Hematopoietic multipotent progenitor cell treated with erythropoietin and hydrocortisone succinate and interleukin-3 and kit ligand, for 15 days (in vitro differentiated cells): ENCODE results near the gene ASF1A.
"Not testable (repeated sequence)": the region's sequence is repeated elsewhere in the genome, so short reads cannot be mapped to it uniquely, and the experiment has no call there.

Source experiments
- DNase-seq: peaks from one replicate; pipeline ENCODE4 v3.0.0-alpha.2; 2015; ENCODE audit warnings: low spot score

The ASF1A gene

GRCh38 chr6:118893807-118894424, at the start of gene ASF1A:
Gene ASF1A, plus strand, starts transcription at chr6:118894152. Its CDS starts 262 bp downstream, at chr6:118894414.
- DNase-seq, result peak; percentile 95

DNA sequence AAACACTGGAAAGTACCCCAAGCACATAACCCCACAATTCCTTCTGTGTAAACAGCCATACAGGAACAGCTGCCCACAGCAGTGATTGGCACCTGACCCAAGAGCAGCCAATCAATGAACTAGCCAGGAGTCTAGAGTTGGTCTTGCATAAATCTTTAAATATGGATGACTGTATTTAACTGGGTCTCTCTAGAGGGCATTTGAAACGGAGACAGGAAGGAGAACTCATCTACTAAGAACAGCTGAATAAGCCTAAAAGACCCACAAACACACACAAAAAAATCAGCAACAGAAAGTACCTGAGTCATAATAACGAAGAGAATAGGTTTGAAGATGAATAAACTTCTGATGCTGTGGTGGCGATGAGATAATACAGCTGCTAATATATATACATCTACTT, 49.0 kb upstream of the ASF1A start:
- no peak for DNase-seq

- DNase-seq, result no peak
Measured at GRCh38 chr6:118853408-118853807, 40.5 kb upstream of the ASF1A start.

GRCh38 chr6:118856301-118856700, 37.7 kb upstream of the ASF1A start:
- no peak for DNase-seq

DNA sequence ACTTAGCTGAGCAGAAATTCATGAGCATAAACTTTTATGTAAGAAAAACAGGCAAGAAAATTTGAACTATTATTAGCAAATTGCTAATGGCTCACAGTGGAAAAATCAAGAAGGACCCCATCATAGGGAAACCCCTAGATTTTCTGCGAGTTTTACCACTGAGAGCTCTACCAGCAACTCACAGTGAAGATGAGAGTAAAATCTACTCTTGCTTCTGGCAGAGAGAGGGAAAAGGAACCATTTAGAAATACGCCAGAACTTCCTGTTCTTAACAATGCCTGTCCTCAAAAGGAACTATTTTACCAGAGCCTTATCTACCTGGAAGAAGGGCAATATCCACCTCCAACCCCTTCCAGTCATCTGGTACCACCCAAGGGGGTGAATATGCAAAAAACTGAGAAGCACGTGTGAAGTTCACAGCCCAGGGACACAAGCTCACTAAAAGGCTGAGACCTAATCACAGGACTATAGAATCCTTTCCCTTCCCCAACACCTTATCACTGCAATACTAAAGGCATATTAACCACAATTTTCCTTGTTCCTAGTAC, 34.4 kb upstream of the ASF1A start:
- DNase-seq, result no peak

DNA sequence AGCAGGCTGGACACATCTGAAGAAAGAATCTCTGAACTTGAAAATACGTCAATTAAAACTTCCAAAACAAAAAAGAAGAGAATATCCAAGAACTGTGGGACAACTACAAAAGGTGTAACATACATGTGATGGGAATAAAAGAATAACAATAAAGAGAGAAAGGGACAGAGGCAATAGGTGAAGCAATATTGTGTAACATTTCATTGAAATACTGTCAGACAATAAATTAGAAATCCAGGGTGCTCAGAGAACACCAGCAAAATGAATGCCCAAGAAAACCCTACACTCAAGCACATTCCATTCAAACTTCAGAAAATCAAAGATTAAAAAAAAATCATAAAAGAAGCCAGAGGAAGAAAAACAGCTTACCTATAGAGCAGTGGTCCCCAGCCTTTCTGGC, 33.6 kb upstream of the ASF1A start:
- no peak for DNase-seq

- DNase-seq, result no peak
Measured at GRCh38 chr6:118860880-118861279, 33.1 kb upstream of the ASF1A start.

GRCh38 chr6:118862443-118862842, 31.5 kb upstream of the ASF1A start:
- no peak for DNase-seq

DNA sequence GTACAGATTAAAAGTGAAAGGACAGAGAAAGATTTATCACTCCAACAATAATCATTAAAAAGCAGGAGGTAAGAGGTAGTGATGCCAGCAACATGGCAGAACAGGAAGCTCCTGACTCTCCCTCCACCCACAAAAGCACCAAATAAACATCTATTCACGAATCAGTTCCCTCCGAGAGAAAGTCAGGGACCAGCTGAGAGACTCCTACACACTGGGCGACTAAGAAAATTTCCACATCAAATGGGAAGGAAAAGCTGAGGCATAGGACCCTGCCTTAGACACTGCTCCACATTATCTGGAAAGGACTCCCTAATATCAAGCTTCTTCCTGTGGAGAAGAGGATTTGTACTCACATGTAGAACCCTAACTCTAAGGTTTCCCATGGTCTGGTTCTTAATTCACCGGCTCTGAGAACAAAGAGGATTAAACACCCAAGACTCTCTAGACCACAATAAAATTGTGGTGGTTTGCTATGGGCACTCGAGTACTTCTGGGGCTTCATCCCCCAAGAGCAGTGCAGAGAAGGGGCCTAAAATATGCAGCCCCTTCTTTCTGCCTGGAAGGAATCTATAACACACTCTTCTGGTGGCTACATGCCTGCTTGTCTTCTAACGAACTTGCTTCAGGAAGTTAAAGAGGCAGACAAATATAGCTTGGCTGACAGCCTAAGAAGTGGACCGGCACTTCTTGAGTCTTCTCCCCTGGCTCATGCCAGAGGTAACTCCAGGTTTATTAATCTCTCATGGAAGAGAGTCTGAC, 29.4 kb upstream of the ASF1A start:
- DNase-seq, result no peak

GRCh38 chr6:118865100-118865391, 28.9 kb upstream of the ASF1A start:
- no peak for DNase-seq

- no peak for DNase-seq
Measured at GRCh38 chr6:118867181-118867580, 26.8 kb upstream of the ASF1A start.

- not testable (repeated sequence) for DNase-seq
Measured at GRCh38 chr6:118868901-118869300, 25.1 kb upstream of the ASF1A start.

- no peak for DNase-seq
Measured at GRCh38 chr6:118869350-118869749, 24.6 kb upstream of the ASF1A start.

DNA sequence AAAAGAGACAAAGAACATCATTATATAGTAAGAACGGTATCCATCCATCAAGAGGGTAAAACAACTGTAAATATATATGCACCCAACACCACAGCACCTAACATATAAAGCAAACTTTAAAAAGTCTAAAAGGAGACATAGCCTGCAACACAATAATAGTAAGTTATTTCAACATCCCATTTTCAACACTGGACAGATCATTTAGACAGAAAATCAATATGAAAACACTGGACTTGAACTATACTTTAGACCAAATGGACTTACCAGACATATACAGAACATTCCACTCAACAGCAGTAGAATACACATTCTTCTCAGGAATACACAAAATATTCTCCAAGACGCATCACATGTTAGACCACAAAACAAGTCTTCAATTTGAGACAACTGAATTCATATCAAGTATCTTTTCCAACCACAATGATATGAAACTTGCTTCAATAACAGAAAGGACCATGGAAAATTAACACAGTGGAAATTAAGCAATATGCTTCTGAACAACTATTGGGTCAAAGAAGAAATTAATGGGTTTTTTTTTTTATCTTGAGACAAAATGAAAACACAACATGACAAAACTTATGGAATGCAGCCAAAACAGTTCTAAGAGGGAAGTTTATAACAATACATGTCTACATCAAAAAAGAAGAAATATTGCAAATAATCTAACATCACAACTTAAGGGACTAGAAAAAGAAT, 23.9 kb upstream of the ASF1A start:
- no peak for DNase-seq

DNA sequence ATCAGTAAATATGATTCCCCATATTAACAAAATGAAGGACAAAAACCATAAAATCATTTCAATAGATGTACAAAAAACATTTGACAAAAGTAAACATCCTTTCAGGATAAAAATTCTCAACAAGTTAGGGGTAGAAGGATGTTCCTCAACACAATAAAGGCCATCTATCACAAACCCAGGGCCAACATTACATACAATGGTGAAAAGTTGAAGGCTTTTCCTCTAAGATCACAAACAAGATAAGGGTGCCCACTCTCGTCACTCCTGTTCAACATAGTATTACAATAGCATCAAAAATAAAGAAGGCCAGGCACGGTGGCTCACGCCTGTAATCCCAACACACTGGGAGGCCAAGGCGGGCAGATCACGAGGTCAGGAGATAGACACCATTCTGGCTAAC, 22.6 kb upstream of the ASF1A start:
- DNase-seq, result no peak

- no peak for DNase-seq
Measured at GRCh38 chr6:118872318-118872717, 21.6 kb upstream of the ASF1A start.

DNA sequence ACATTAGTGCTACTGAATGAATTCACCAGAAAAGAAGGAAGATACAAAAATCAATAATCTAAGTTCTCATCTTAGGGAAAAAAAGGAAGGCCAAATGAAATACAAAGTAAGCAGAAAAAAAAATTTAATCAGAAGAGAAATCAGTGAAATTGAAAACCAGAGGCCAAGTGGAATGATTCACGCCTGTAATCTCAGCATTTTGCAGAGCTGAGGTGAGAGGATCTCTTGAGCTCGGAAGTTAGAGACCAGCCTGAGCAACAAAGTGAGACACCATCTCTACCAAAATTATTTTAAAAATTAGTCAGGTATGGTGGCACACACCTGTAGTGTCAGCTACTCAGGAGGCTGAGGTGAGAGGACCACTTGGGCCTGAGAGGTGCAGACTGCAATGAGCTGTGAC, 21.2 kb upstream of the ASF1A start:
- DNase-seq, result no peak

DNA sequence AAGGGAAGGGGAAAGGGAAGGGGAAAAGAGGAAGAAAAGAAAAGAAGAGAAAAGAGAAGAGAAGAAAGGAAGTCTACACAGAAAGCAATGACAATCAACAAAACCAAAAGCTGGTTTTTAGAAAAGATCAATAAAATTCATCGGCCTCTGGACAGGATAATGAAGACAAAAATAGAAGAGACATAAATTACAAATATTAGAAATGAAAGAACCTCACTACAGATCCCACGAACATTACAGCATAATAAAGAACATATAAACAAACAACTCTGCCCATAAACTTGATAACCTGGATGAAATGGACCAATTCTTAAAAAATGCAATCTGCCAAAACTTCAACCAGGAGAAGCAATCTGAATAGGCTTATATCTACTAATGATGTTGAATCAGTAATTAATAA, 20.7 kb upstream of the ASF1A start:
- no peak for DNase-seq

DNA sequence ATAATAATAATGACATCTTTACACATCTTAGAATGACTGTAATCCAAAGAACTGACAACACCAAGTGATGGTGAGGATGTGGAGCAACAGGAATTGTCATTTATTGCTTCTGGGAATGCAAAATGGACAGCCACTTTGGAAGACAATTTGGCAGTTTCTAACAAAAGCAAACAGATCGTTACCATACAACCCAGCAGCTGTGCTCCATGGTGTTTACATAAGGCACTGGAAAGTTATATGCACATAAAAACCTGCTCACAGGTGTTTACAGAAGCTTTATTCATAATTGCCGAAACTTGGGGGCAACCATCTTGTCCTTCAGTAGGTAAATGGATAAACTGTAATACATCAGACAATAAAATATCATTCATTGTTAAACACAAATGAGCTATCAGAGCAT, 18.3 kb upstream of the ASF1A start:
- DNase-seq, result no peak

DNA sequence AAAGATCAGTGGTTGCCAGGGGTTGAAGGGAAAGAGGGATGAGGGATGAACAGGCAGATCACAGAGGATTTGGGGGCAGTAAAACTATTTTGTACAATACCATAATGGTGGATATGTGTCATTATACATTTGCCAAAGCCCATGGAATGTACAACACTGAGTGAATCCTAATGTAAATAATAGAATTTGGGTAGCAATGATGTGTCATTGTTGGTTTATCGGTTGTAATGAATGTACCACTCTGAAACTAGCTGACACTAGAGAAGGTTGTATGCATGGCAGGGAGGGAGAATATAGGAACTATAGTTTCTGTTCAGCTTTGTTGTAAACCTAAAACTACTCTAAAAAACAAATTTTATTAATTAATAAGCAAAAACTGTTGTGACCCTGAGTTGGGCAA, 17.8 kb upstream of the ASF1A start:
- no peak for DNase-seq

DNA sequence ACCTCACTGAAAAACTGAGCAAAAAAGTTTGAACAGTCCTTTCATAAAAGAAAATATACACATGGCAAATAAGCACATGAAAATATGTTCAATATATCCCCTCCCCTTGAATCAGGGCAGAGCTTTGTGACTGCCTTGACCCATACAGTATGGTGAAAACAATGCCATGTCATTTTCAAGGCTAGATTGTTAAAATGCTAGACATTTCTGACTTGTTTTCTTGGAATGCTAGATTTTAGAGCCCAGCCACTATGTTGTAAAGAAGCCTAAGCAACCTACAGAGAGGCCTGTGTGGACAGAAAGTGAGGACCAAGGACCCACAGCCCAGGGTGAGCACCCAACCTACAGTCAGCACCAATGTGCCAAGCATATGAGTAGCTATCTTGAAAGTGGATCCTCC, 17.1 kb upstream of the ASF1A start:
- DNase-seq, result no peak

DNA sequence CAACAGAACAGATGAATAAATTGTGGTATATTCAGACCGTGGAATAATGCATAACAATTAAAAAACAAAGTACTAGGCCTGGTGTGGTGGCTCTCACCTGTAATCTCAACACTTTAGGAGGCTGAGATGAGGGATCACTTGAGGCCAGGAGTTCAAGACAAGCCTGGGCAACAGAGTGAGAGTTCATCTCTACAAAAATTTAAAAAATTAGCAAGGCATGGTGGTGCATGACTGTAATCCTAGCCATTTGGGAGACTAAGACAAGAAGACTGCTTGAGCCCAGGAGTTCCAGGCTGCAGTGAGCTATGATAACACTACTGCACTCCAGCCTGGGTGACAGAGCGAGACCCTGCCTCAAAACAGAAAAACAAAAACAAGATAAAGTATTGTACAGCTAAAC, 16.1 kb upstream of the ASF1A start:
- no peak for DNase-seq
